MM.1S (cell line): ENCODE results near the gene OR14A2.
"Not testable (repeated sequence)": the region's sequence is repeated elsewhere in the genome, so short reads cannot be mapped to it uniquely, and the experiment has no call there.

Experiments used
- DNase-seq: peaks from one replicate; pipeline ENCODE4 v3.0.0-alpha.2; 2015
- H2AFZ ChIP-seq: fragments of 300-600 bp; sonication (generic); 2 replicates; pipeline ENCODE4 v1.6.0; 2016; ENCODE audit warnings: antibody characterized with exemption, low read length
- H3F3A ChIP-seq: fragments of 300-600 bp; sonication (generic); 2 replicates; pipeline ENCODE4 v1.6.1; 2016; ENCODE audit warnings: mild to moderate bottlenecking, antibody characterized with exemption, low read length, moderate library complexity, mixed read lengths; ENCODE audit not compliant: insufficient read depth
- H3K27ac ChIP-seq: fragments of 300-600 bp; sonication (generic); 2 replicates; pipeline ENCODE4 v1.5.1; 2016; ENCODE audit warnings: mild to moderate bottlenecking, low read length
- H3K27me3 ChIP-seq: fragments of 300-600 bp; sonication (generic); replicated peaks from 2 replicates; pipeline ENCODE4 v1.6.0; 2016; ENCODE audit warnings: low read length; ENCODE audit not compliant: insufficient read depth
- H3K36me3 ChIP-seq: fragments of 300-600 bp; sonication (generic); replicated peaks from 2 replicates; pipeline ENCODE4 v1.6.1; 2016; ENCODE audit warnings: mild to moderate bottlenecking, low read length, mixed read lengths; ENCODE audit not compliant: insufficient read depth
- H3K4me1 ChIP-seq: fragments of 300-600 bp; sonication (generic); 2 replicates; pipeline ENCODE4 v1.6.1; 2016; ENCODE audit warnings: low read length, mixed read lengths
- H3K4me2 ChIP-seq: fragments of 300-600 bp; sonication (generic); 2 replicates; pipeline ENCODE4 v1.6.0; 2016; ENCODE audit warnings: low read depth, low read length
- H3K4me3 ChIP-seq: fragments of 300-600 bp; sonication (generic); 2 replicates; pipeline ENCODE4 v1.5.1; 2016; ENCODE audit warnings: low read length, mixed read lengths
- H3K79me2 ChIP-seq: fragments of 300-600 bp; sonication (generic); 2 replicates; pipeline ENCODE4 v1.6.1; 2016; ENCODE audit warnings: mixed run types, low read length, mixed read lengths
- H3K9ac ChIP-seq: fragments of 300-600 bp; sonication (generic); 2 replicates; pipeline ENCODE4 v1.6.1; 2016; ENCODE audit warnings: low read length, mixed read lengths
- H3K9me2 ChIP-seq: fragments of 300-600 bp; sonication (generic); replicated peaks from 2 replicates; pipeline ENCODE4 v1.6.1; 2016; ENCODE audit warnings: mild to moderate bottlenecking, low read length, mixed read lengths; ENCODE audit not compliant: insufficient read depth
- H3K9me3 ChIP-seq: fragments of 300-600 bp; sonication (generic); replicated peaks from 2 replicates; pipeline ENCODE4 v1.6.1; 2016; ENCODE audit warnings: mild to moderate bottlenecking, low read length, mixed read lengths; ENCODE audit not compliant: insufficient read depth
- H4K20me1 ChIP-seq: fragments of 300-600 bp; sonication (generic); 2 replicates; pipeline ENCODE4 v1.6.1; 2016; ENCODE audit warnings: mild to moderate bottlenecking, low read length, moderate library complexity, mixed read lengths; ENCODE audit not compliant: insufficient read depth
- EZH2 ChIP-seq: fragments of 300-600 bp; sonication (generic); optimal IDR thresholded peaks from 2 replicates; pipeline ENCODE3; 2017; ENCODE audit warnings: low read depth, mild to moderate bottlenecking, antibody characterized with exemption, low read length, mixed read lengths
- EZH2phosphoT487 ChIP-seq: fragments of 300-600 bp; sonication (generic); IDR thresholded peaks from 2 replicates; pipeline ENCODE4 v1.6.1; 2018; ENCODE audit warnings: antibody characterized with exemption, low read length
- TF ChIP-seq, protein P1 (sequence below): fragments of 300-600 bp; sonication (generic); IDR thresholded peaks from 2 replicates; pipeline ENCODE4 v1.5.1; 2016; ENCODE audit warnings: antibody characterized with exemption, low read length, mixed read lengths

Gene OR14A2

GRCh38 chr1:247748041-247748440 is at the start of gene OR14A2:
OR14A2 (minus strand) TSS chr1:247748141.
- Histone ChIP-seq H3F3A (no peaks in the 10 kb centered on the region), H3K27ac (no peak within 1 kb of the TSS), H3K27me3 (no peaks in the 10 kb centered on the region), H3K36me3 (no peaks in the 10 kb centered on the region), H3K4me1 (no peaks in the 10 kb centered on the region), H3K9me3 (no peaks in the 10 kb centered on the region), H3K4me3 (no peak within 1 kb of the TSS), H3K79me2 (no peaks in the 10 kb centered on the region), H3K9ac (no peak within 1 kb of the TSS), H2AFZ (no peak within 1 kb of the TSS), H3K9me2 (no peaks in the 10 kb centered on the region), H4K20me1 (no peaks in the 10 kb centered on the region), H3K4me2 (no peak within 1 kb of the TSS)
- DNase-seq: no peak
- TF ChIP-seq EZH2phosphoT487: no peak
- TF ChIP-seq, protein P1, sequence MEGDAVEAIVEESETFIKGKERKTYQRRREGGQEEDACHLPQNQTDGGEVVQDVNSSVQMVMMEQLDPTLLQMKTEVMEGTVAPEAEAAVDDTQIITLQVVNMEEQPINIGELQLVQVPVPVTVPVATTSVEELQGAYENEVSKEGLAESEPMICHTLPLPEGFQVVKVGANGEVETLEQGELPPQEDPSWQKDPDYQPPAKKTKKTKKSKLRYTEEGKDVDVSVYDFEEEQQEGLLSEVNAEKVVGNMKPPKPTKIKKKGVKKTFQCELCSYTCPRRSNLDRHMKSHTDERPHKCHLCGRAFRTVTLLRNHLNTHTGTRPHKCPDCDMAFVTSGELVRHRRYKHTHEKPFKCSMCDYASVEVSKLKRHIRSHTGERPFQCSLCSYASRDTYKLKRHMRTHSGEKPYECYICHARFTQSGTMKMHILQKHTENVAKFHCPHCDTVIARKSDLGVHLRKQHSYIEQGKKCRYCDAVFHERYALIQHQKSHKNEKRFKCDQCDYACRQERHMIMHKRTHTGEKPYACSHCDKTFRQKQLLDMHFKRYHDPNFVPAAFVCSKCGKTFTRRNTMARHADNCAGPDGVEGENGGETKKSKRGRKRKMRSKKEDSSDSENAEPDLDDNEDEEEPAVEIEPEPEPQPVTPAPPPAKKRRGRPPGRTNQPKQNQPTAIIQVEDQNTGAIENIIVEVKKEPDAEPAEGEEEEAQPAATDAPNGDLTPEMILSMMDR: no peak
- TF ChIP-seq EZH2: no peak

GRCh38 chr1:247797518-247797917 is 49.6 kb upstream of the OR14A2 start:
- Histone ChIP-seq H3K27me3 (no peaks in the 10 kb centered on the region), H3F3A (no peaks in the 10 kb centered on the region), H3K27ac (no peak overlapping the region), H3K9me2 (no peaks in the 10 kb centered on the region), H3K36me3 (no peaks in the 10 kb centered on the region), H3K4me1 (no peaks in the 10 kb centered on the region), H3K9ac (no peak overlapping the region), H3K79me2 (no peaks in the 10 kb centered on the region), H2AFZ (no peak overlapping the region), H3K9me3 (no peaks in the 10 kb centered on the region), H4K20me1 (no peaks in the 10 kb centered on the region), H3K4me2 (no peak overlapping the region), H3K4me3 (no peak overlapping the region)
- TF ChIP-seq EZH2: no peak
- DNase-seq: no peak

DNA sequence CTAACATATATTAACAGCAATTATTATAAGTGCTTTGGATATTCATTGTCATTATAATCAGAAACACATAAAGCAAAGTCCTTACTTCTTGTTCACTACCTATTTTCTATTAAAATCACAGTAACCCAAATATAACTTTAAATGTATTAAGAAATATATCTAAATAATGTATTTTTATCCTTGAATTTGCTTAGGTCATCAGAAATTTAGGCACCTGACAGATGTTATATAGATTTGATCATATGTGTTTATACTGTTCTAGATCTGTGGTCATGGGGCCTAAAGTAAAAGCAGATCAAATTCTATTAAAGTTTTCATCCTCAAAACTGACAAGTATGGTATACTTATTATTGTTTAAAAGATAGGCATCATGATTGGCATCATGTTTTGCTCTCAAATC is 21.7 kb upstream of the OR14A2 start:
- TF ChIP-seq EZH2: no peak
- TF ChIP-seq, protein P1: no peak
- TF ChIP-seq EZH2phosphoT487: no peak
- H3K9ac ChIP-seq: no peak overlapping the region
- H3F3A ChIP-seq: no peaks in the 10 kb centered on the region
- no peaks in the 10 kb centered on the region for H3K4me1 ChIP-seq
- H3K79me2 ChIP-seq: no peaks in the 10 kb centered on the region
- H3K4me2 ChIP-seq: no peak overlapping the region
- no peaks in the 10 kb centered on the region for H3K9me3 ChIP-seq
- no peak overlapping the region for H3K27ac ChIP-seq
- no peaks in the 10 kb centered on the region for H3K27me3 ChIP-seq
- no peak for DNase-seq
- no peak overlapping the region for H2AFZ ChIP-seq
- H3K4me3 ChIP-seq: no peak overlapping the region
- H3K36me3 ChIP-seq: no peaks in the 10 kb centered on the region
- no peaks in the 10 kb centered on the region for H3K9me2 ChIP-seq
- H4K20me1 ChIP-seq: no peaks in the 10 kb centered on the region

GRCh38 chr1:247760456-247760855 is 12.5 kb upstream of the OR14A2 start, which contains the start of gene OR1C1:
OR1C1 (minus strand) TSS chr1:247760556; CDS start chr1:247758406, 2,150 bp downstream.
- no peak within 1 kb of the TSS for H2AFZ ChIP-seq
- no peak within 1 kb of the TSS for H3K27ac ChIP-seq
- H3K4me3 ChIP-seq: no peak within 1 kb of the TSS
- H3K9me2 ChIP-seq: no peaks in the 10 kb centered on the region
- H3F3A ChIP-seq: no peaks in the 10 kb centered on the region
- H3K9me3 ChIP-seq: no peaks in the 10 kb centered on the region
- H3K36me3 ChIP-seq: no peaks in the 10 kb centered on the region
- H3K4me1 ChIP-seq: no peaks in the 10 kb centered on the region
- TF ChIP-seq EZH2phosphoT487: no peak
- no peak for TF ChIP-seq EZH2
- TF ChIP-seq, protein P1: no peak
- H3K27me3 ChIP-seq: no peaks in the 10 kb centered on the region
- no peaks in the 10 kb centered on the region for H4K20me1 ChIP-seq
- H3K4me2 ChIP-seq: no peak within 1 kb of the TSS
- DNase-seq: no peak
- no peak within 1 kb of the TSS for H3K9ac ChIP-seq
- no peaks in the 10 kb centered on the region for H3K79me2 ChIP-seq

DNA sequence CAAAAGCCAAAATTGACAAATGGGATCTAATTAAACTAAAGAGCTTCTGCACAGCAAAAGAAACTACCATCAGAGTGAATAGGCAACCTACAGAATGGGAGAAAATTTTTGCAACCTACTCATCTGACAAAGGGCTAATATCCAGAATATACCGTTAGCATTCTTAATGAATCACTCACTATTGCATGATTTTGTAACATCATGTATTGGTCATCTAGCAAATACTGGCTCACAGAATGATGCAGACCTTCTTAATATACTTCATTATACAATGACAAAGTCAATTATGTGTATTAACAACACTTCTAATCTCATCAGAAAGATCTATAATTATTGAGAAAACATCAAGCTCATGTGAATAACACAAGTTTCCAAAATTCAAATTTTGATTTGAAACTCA is 6.4 kb upstream of the OR14A2 start:
- not testable (repeated sequence) for H3K9me3 ChIP-seq, H3K27ac ChIP-seq, H3F3A ChIP-seq, H3K4me2 ChIP-seq, H3K9ac ChIP-seq, H3K36me3 ChIP-seq, H3K27me3 ChIP-seq, H3K9me2 ChIP-seq, H2AFZ ChIP-seq, H3K4me3 ChIP-seq, H3K4me1 ChIP-seq, H3K79me2 ChIP-seq, H4K20me1 ChIP-seq, DNase-seq
